H9 (cell line): ENCODE results near the gene SOS1. TPM values are rescaled to one million over a fixed set of nuclear protein-coding genes. Genes with fewer than 3 reads are reported as not detected.
A peak's percentile ranks its signal among the peaks of the same experiment; 100 is the strongest.

Source experiments
- DNase-seq: peaks from one replicate; pipeline ENCODE4 v3.0.0-alpha.2; 2017
- H2AFZ ChIP-seq: one replicate; pipeline ENCODE4 v1.6.1; 2013; ENCODE audit warnings: mild to moderate bottlenecking, low read length, control low read depth, moderate library complexity
- H2AK5ac ChIP-seq: 2 replicates; pipeline ENCODE4 v1.6.1; 2013; ENCODE audit warnings: low read length, control low read depth, mixed read lengths; ENCODE audit not compliant: insufficient read length
- H2BK120ac ChIP-seq: one replicate; pipeline ENCODE4 v1.6.1; 2013; ENCODE audit warnings: low read depth, mild to moderate bottlenecking, low read length, control low read depth, inconsistent platforms; ENCODE audit not compliant: poor library complexity, severe bottlenecking
- H2BK12ac ChIP-seq: 2 replicates; pipeline ENCODE4 v1.6.1; 2013; ENCODE audit warnings: low read length, control low read depth, mixed read lengths, low read depth; ENCODE audit not compliant: insufficient read length
- H2BK15ac ChIP-seq: 2 replicates; pipeline ENCODE4 v1.6.1; 2013; ENCODE audit warnings: low read depth, low read length, control low read depth
- H2BK20ac ChIP-seq: one replicate; pipeline ENCODE4 v1.6.1; 2013; ENCODE audit warnings: low read depth, mild to moderate bottlenecking, low read length, control low read depth, inconsistent platforms; ENCODE audit not compliant: poor library complexity, severe bottlenecking
- H2BK5ac ChIP-seq: 2 replicates; pipeline ENCODE4 v1.6.1; 2013; ENCODE audit warnings: low read length, control low read depth, mixed read lengths; ENCODE audit not compliant: insufficient read length
- H3K14ac ChIP-seq: 2 replicates; pipeline ENCODE4 v1.6.1; 2013; ENCODE audit warnings: low read length, control low read depth; ENCODE audit not compliant: insufficient read depth
- H3K18ac ChIP-seq: 2 replicates; pipeline ENCODE4 v1.6.1; 2013; ENCODE audit warnings: low read depth, mild to moderate bottlenecking, mixed read lengths, low read length, control low read depth; ENCODE audit not compliant: insufficient read length
- H3K23ac ChIP-seq: 2 replicates; pipeline ENCODE4 v1.6.1; 2013; ENCODE audit warnings: low read length, control low read depth, mixed read lengths, low read depth; ENCODE audit not compliant: insufficient read length
- H3K23me2 ChIP-seq: 2 replicates; pipeline ENCODE4 v1.6.1; 2013; ENCODE audit warnings: low read depth, mild to moderate bottlenecking, mixed read lengths, low read length, control low read depth; ENCODE audit not compliant: insufficient read length, poor library complexity, severe bottlenecking
- H3K27ac ChIP-seq: 2 replicates; pipeline ENCODE4 v1.5.1; 2013; ENCODE audit warnings: low read length, control low read depth, mixed read lengths, low read depth; ENCODE audit not compliant: insufficient read length
- H3K27me3 ChIP-seq: 2 replicates; pipeline ENCODE4 v1.6.1; 2013; ENCODE audit warnings: low read length, control low read depth, inconsistent platforms; ENCODE audit not compliant: insufficient read depth
- H3K4ac ChIP-seq: 2 replicates; pipeline ENCODE4 v1.6.1; 2013; ENCODE audit warnings: low read depth, mild to moderate bottlenecking, control low read depth, inconsistent platforms, low read length, moderate library complexity
- H3K4me1 ChIP-seq: 2 replicates; pipeline ENCODE4 v1.6.1; 2013; ENCODE audit warnings: low read length, control low read depth, inconsistent platforms; ENCODE audit not compliant: insufficient read depth
- H3K4me2 ChIP-seq: 2 replicates; pipeline ENCODE4 v1.6.1; 2013; ENCODE audit warnings: low read length, control low read depth, mixed read lengths; ENCODE audit not compliant: insufficient read length, insufficient read depth
- H3K56ac ChIP-seq: 2 replicates; pipeline ENCODE4 v1.6.1; 2013; ENCODE audit warnings: low read depth, mild to moderate bottlenecking, mixed read lengths, low read length, control low read depth; ENCODE audit not compliant: insufficient read length
- H3K79me1 ChIP-seq: 2 replicates; pipeline ENCODE4 v1.6.1; 2013; ENCODE audit warnings: low read depth, mild to moderate bottlenecking, moderate library complexity, low read length, control low read depth, inconsistent platforms; ENCODE audit not compliant: insufficient read depth, poor library complexity, severe bottlenecking
- H3K79me2 ChIP-seq: 2 replicates; pipeline ENCODE4 v1.6.1; 2013; ENCODE audit warnings: low read length, control low read depth, inconsistent platforms; ENCODE audit not compliant: insufficient read depth
- H3K9ac ChIP-seq: 2 replicates; pipeline ENCODE4 v1.6.1; 2013; ENCODE audit warnings: low read length, control low read depth, mixed read lengths; ENCODE audit not compliant: insufficient read length; ENCODE audit errors: extremely low read depth
- H3K9me3 ChIP-seq: one replicate; pipeline ENCODE4 v1.6.1; 2013; ENCODE audit warnings: low read depth, low read length, inconsistent platforms; ENCODE audit not compliant: control insufficient read depth
- H3T11ph ChIP-seq: one replicate; pipeline ENCODE4 v1.6.1; 2013; ENCODE audit warnings: mild to moderate bottlenecking, low read length, control low read depth, inconsistent platforms
- H4K20me1 ChIP-seq: one replicate; pipeline ENCODE4 v1.6.1; 2013; ENCODE audit not compliant: control insufficient read depth, insufficient read length, insufficient read depth
- H4K5ac ChIP-seq: 2 replicates; pipeline ENCODE4 v1.6.1; 2013; ENCODE audit warnings: low read depth, mild to moderate bottlenecking, mixed read lengths, low read length, control low read depth; ENCODE audit not compliant: insufficient read length
- H4K8ac ChIP-seq: replicated peaks from 2 replicates; pipeline ENCODE4 v1.6.1; 2013; ENCODE audit warnings: low read length, control low read depth, mixed read lengths, low read depth; ENCODE audit not compliant: insufficient read length
- H4K91ac ChIP-seq: 2 replicates; pipeline ENCODE4 v1.6.1; 2013; ENCODE audit warnings: low read depth, mild to moderate bottlenecking, moderate library complexity, mixed read lengths, low read length, control low read depth; ENCODE audit not compliant: insufficient read length
- H3K27ac Mint-ChIP-seq, 3 experiments: 2 replicates in 2 of 3; 3 replicates in 1 of 3; pipeline ENCODE4 v1.8.0; 2020 to 2021; ENCODE audit warnings: mixed read lengths in 3 of 3, mild to moderate bottlenecking in 1 of 3, moderate library complexity in 1 of 3
- H3K27me3 Mint-ChIP-seq: 2 replicates; pipeline ENCODE4 v1.8.0; 2021; ENCODE audit warnings: low read depth, mild to moderate bottlenecking, moderate library complexity, mixed read lengths
- H3K36me3 Mint-ChIP-seq, 3 experiments: 2 replicates in 2 of 3; 3 replicates in 1 of 3; pipeline ENCODE4 v1.8.0; 2020 to 2021; ENCODE audit warnings: low read depth in 3 of 3, mixed read lengths in 3 of 3; ENCODE audit not compliant: insufficient read depth in 1 of 3
- H3K4me1 Mint-ChIP-seq, 2 experiments: 2 replicates each; pipeline ENCODE4 v1.8.0; 2020; ENCODE audit warnings: mixed read lengths in 2 of 2
- H3K4me3 Mint-ChIP-seq, 2 experiments: 2 replicates in 1 of 2; 3 replicates in 1 of 2; pipeline ENCODE4 v1.8.0; 2020 to 2021; ENCODE audit warnings: mild to moderate bottlenecking in 2 of 2, mixed read lengths in 2 of 2, moderate library complexity in 1 of 2
- H3K9me3 Mint-ChIP-seq, 2 experiments: 2 replicates in 1 of 2; 3 replicates in 1 of 2; pipeline ENCODE4 v1.8.0; 2020; ENCODE audit warnings: mild to moderate bottlenecking in 2 of 2, mixed read lengths in 2 of 2, moderate library complexity in 1 of 2
- WGBS: extraction: QIAGEN DNeasy Blood & Tissue Kit; methylation state at CpG from one replicate; pipeline ENCODE4 v1.1.7; 2013; ENCODE audit warnings: missing lambda C conversion rate, low lambda C conversion rate, mixed read lengths; ENCODE audit not compliant: insufficient read length; ENCODE audit errors: extremely low coverage; 5-methylcytosine and 5-hydroxymethylcytosine counted together
- total RNA-seq: library from RNA; stranded (reverse); gene quantifications from 2 replicates; pipeline ENCODE4 v1.2.1, GENCODE V29; 2021
- TF ChIP-seq, protein P1 (sequence below): fragments of 200-600 bp; sonication (generic); conservative IDR thresholded peaks from 3 replicates; pipeline ENCODE4 v1.8.0; 2021; ENCODE audit warnings: antibody characterized with exemption, mild to moderate bottlenecking

Gene SOS1
- total RNA-seq, 1 experiment from 2014 or later, result 35.8 TPM

DNA sequence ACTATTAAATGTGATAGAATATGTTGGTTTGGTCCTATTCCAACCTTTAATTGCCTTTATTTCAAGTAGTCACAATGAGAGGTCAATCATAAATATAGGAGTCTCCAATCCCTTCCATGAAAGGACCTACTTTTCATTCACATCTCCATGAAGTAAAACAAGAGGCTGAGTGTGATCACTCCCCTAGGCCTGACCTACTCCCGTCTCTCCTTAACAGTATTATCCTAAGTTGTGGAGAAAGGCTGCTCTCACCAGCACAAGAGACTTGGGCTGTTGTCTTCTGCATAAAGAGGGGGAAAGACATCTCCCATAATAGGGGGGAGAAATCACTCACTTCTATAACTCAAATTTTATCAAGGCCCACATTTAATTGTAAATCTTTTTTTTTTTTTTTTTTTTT is 105.4 kb downstream of the SOS1 start:
- H2BK20ac ChIP-seq, result no peak overlapping the region
- TF ChIP-seq, protein P1, sequence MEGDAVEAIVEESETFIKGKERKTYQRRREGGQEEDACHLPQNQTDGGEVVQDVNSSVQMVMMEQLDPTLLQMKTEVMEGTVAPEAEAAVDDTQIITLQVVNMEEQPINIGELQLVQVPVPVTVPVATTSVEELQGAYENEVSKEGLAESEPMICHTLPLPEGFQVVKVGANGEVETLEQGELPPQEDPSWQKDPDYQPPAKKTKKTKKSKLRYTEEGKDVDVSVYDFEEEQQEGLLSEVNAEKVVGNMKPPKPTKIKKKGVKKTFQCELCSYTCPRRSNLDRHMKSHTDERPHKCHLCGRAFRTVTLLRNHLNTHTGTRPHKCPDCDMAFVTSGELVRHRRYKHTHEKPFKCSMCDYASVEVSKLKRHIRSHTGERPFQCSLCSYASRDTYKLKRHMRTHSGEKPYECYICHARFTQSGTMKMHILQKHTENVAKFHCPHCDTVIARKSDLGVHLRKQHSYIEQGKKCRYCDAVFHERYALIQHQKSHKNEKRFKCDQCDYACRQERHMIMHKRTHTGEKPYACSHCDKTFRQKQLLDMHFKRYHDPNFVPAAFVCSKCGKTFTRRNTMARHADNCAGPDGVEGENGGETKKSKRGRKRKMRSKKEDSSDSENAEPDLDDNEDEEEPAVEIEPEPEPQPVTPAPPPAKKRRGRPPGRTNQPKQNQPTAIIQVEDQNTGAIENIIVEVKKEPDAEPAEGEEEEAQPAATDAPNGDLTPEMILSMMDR, result no peak
- H2BK12ac ChIP-seq, result no peak overlapping the region
- no peak overlapping the region for H2BK15ac ChIP-seq
- no peak overlapping the region for H3K18ac ChIP-seq
- no peak overlapping the region for H3K4ac ChIP-seq
- H4K5ac ChIP-seq, result no peak overlapping the region
- no peak overlapping the region for H3K56ac ChIP-seq
- no peak overlapping the region for H3K9ac ChIP-seq
- no peak overlapping the region for H3K4me2 ChIP-seq
- Mint-ChIP-seq H3K27me3 (no peaks in the 10 kb centered on the region), H3K9me3 (no peaks in the 10 kb centered on the region), H3K4me1 (peaks cover 24 to 36% of the 10 kb centered on the region in 2 experiments), H3K27ac (peak overlapping the region in 1 of 3 experiments; percentile 14; a peak in 2 of 7 replicates), H3K4me3 (no peak overlapping the region), H3K36me3 (peaks cover 0 to 8% (median 6%) of the 10 kb centered on the region in 3 experiments; a peak in 5 of 7 replicates)
- no CpG with 5 or more reads among the region's 1 CpG for WGBS
- H2BK120ac ChIP-seq, result no peak overlapping the region
- no peaks in the 10 kb centered on the region for H3K4me1 ChIP-seq
- no peak overlapping the region for H3K27ac ChIP-seq
- H2AK5ac ChIP-seq, result no peak overlapping the region
- no peaks in the 10 kb centered on the region for H3K23me2 ChIP-seq
- no peak overlapping the region for H3K23ac ChIP-seq
- H3K79me1 ChIP-seq, result no peaks in the 10 kb centered on the region
- DNase-seq, result no peak
- H4K20me1 ChIP-seq, result no peaks in the 10 kb centered on the region
- H3K14ac ChIP-seq, result no peak overlapping the region
- no peak overlapping the region for H3T11ph ChIP-seq
- no peak overlapping the region for H2BK5ac ChIP-seq
- no peaks in the 10 kb centered on the region for H3K27me3 ChIP-seq
- H2AFZ ChIP-seq, result no peak overlapping the region
- H4K8ac ChIP-seq, result no peak overlapping the region
- H4K91ac ChIP-seq, result no peak overlapping the region
- no peaks in the 10 kb centered on the region for H3K9me3 ChIP-seq
- no peaks in the 10 kb centered on the region for H3K79me2 ChIP-seq
